RWPE1 (cell line): ENCODE data around the gene ZNF521.

Source experiments
- CTCF ChIA-PET: fragments of 350-600 bp; sonication (Branson Sonifier 250); formaldehyde crosslinking; extraction: SDS; loops from one replicate; lab custom pipeline; 2021; lab: Yijun Ruan, JAX
- POLR2A ChIA-PET: fragments of 400-600 bp; formaldehyde crosslinking; extraction: SDS; loops from one replicate; lab custom pipeline; 2020; ENCODE audit warnings: antibody characterized with exemption; ENCODE audit not compliant: low non-redundant PET; lab: Yijun Ruan, JAX
- DNase-seq: peaks from one replicate; pipeline ENCODE4 v3.0.0; 2012; ENCODE audit warnings: low spot score
- H3K27ac ChIP-seq: fragments of 450-650 bp; 2 replicates; pipeline ENCODE4 v1.5.1; 2017
- CTCF ChIP-seq: fragments of 450-650 bp; conservative IDR thresholded peaks from 2 replicates; pipeline ENCODE4 v1.5.1; 2017; ENCODE audit warnings: low read depth, mild to moderate bottlenecking

ZNF521 gene

GRCh38 chr18:25167612-25168410 lies 184.2 kb downstream of the ZNF521 start:
- POLR2A ChIA-PET: no interaction called here
- TF ChIP-seq CTCF: no peak

GRCh38 chr18:25166113-25166512 lies 185.9 kb downstream of the ZNF521 start:
- ChIA-PET POLR2A (no interaction called here), CTCF (no interaction called here)
- no peak for TF ChIP-seq CTCF
- no peak for DNase-seq
- H3K27ac ChIP-seq: no peak overlapping the region

More at GRCh38 chr18:25167612-25168410, 184.2 kb downstream of the ZNF521 start:
- CTCF ChIA-PET: no interaction called here
- H3K27ac ChIP-seq: no peak overlapping the region
- no peak for DNase-seq

- TF ChIP-seq CTCF: no peak
- ChIA-PET POLR2A (no interaction called here), CTCF (interaction anchor here (0.6 kb wide), 1 partner anchor 50 kb away, joined by 3 read pairs; no protein-coding TSS in a partner anchor)
- H3K27ac ChIP-seq: no peak overlapping the region
- no peak for DNase-seq
Measured at GRCh38 chr18:25164848-25165811, 186.8 kb downstream of the ZNF521 start.

GRCh38 chr18:25164211-25164847 lies 187.6 kb downstream of the ZNF521 start:
- H3K27ac ChIP-seq: no peak overlapping the region
- POLR2A ChIA-PET: no interaction called here

GRCh38 chr18:25153426-25153825 lies 198.5 kb downstream of the ZNF521 start:
- ChIA-PET POLR2A (no interaction called here), CTCF (no interaction called here)
- no peak overlapping the region for H3K27ac ChIP-seq

More at GRCh38 chr18:25164211-25164847, 187.6 kb downstream of the ZNF521 start:
- TF ChIP-seq CTCF: no peak
- no peak for DNase-seq
- CTCF ChIA-PET: interaction anchor here (0.6 kb wide), 1 partner anchor 50 kb away, joined by 3 read pairs; no protein-coding TSS in a partner anchor

More at GRCh38 chr18:25153426-25153825, 198.5 kb downstream of the ZNF521 start:
- DNase-seq: no peak
- TF ChIP-seq CTCF: no peak
